MCF 10A (cell line): Measurements from ENCODE around the gene UCK2. TPM values are rescaled to one million over a fixed set of nuclear protein-coding genes. Genes with fewer than 3 reads are reported as not detected.

Source experiments
- BruUV-seq: library from RNA; stranded (reverse); fragments of 400-500 nt; replicated peaks from 2 replicates; lab custom pipeline; 2021; lab: Mats Ljungman, UMichigan
- CTCF ChIA-PET: fragments of 300-600 bp; sonication (Branson Sonifier 250); formaldehyde crosslinking; extraction: SDS; loops from one replicate; lab custom pipeline; 2021; ENCODE audit warnings: antibody characterized with exemption, inconsistent platforms; lab: Yijun Ruan, JAX
- POLR2A ChIA-PET: fragments of 300-600, 350-650 bp; sonication (Branson Sonifier 250); formaldehyde crosslinking; extraction: SDS; loops from one replicate; lab custom pipeline; 2020; ENCODE audit warnings: antibody characterized with exemption, inconsistent platforms; lab: Yijun Ruan, JAX
- DNase-seq: peaks from one replicate; pipeline ENCODE4 v3.0.0-alpha.2; 2018; ENCODE audit not compliant: unreplicated experiment
- H3K27ac Mint-ChIP-seq: one replicate; pipeline ENCODE4 v1.8.0; 2022; ENCODE audit warnings: mild to moderate bottlenecking, low read depth, mixed read lengths; ENCODE audit not compliant: unreplicated experiment
- H3K27me3 Mint-ChIP-seq: one replicate; pipeline ENCODE4 v1.8.0; 2022; ENCODE audit warnings: mixed read lengths; ENCODE audit not compliant: insufficient read depth, unreplicated experiment
- H3K36me3 Mint-ChIP-seq: one replicate; pipeline ENCODE4 v1.8.0; 2022; ENCODE audit warnings: mild to moderate bottlenecking, moderate library complexity, mixed read lengths; ENCODE audit not compliant: insufficient read depth, unreplicated experiment
- H3K4me1 Mint-ChIP-seq: one replicate; pipeline ENCODE4 v1.8.0; 2022; ENCODE audit warnings: mixed read lengths; ENCODE audit not compliant: insufficient read depth, unreplicated experiment
- H3K4me3 Mint-ChIP-seq: one replicate; pipeline ENCODE4 v1.8.0; 2022; ENCODE audit warnings: mild to moderate bottlenecking, moderate library complexity, mixed read lengths; ENCODE audit not compliant: unreplicated experiment
- H3K9me3 Mint-ChIP-seq: one replicate; pipeline ENCODE4 v1.8.0; 2022; ENCODE audit warnings: mixed read lengths; ENCODE audit not compliant: unreplicated experiment
- CTCF ChIP-seq: fragments of 200-600 bp; IDR thresholded peaks from one replicate; pipeline ENCODE4 v1.8.0; 2022; ENCODE audit warnings: antibody characterized with exemption, mild to moderate bottlenecking; ENCODE audit not compliant: unreplicated experiment
- intact Hi-C: fragments of 100-400 bp; cut with micrococcal nuclease; formaldehyde crosslinking; loops from 2 replicates; pipeline ENCODE4 v1.14.1; 2022
- total RNA-seq: library from RNA; stranded (reverse); gene quantifications from 2 replicates; pipeline ENCODE4 v1.2.3, GENCODE V29; 2022

Gene UCK2
- total RNA-seq, 1 experiment from 2014 or later: 144 TPM

GRCh38 chr1:165853528-165854075 lies 26.2 kb downstream of the UCK2 start:
- no peak for DNase-seq
- ChIA-PET CTCF (interaction anchor here (1.4 kb wide), 1 partner anchor 61 kb away, joined by 6 read pairs; no protein-coding TSS in a partner anchor), POLR2A (interaction anchor here (1.2 kb wide), 1 partner anchor 24 kb away, joined by 6 read pairs; no protein-coding TSS in a partner anchor)
- peaks cover 74% of the 10 kb centered on the region for H3K4me1 Mint-ChIP-seq
- no peaks in the 10 kb centered on the region for H3K36me3 Mint-ChIP-seq
- peaks cover 5% of the 10 kb centered on the region for H3K9me3 Mint-ChIP-seq
- no peaks in the 10 kb centered on the region for H3K27me3 Mint-ChIP-seq
- intact Hi-C loops: no loop called here
- peak overlapping the region; percentile 32 for H3K4me3 Mint-ChIP-seq
- TF ChIP-seq CTCF: no peak
- H3K27ac Mint-ChIP-seq: peak overlapping the region; percentile 86
- no TSS peak for BruUV-seq

GRCh38 chr1:165854101-165854845 lies 26.9 kb downstream of the UCK2 start:
- peaks cover 76% of the 10 kb centered on the region for H3K4me1 Mint-ChIP-seq
- intact Hi-C loops: no loop called here
- peak overlapping the region; percentile 86 for H3K27ac Mint-ChIP-seq
- no peaks in the 10 kb centered on the region for H3K9me3 Mint-ChIP-seq
- BruUV-seq: no TSS peak
- ChIA-PET CTCF (interaction anchor here (1.0 to 1.4 kb wide), 3 partner anchors 20 to 60 kb away, joined by 4 to 6 read pairs (median 4); no protein-coding TSS in a partner anchor), POLR2A (interaction anchor here (0.7 to 1.2 kb wide), 6 partner anchors 18 to 157 kb away, joined by 3 to 6 read pairs (median 3); no protein-coding TSS in a partner anchor)
- TF ChIP-seq CTCF: no peak
- H3K36me3 Mint-ChIP-seq: no peaks in the 10 kb centered on the region
- H3K27me3 Mint-ChIP-seq: no peaks in the 10 kb centered on the region
- peak; percentile 92 for DNase-seq
- peak overlapping the region; percentile 32 for H3K4me3 Mint-ChIP-seq

- intact Hi-C loops: no loop called here
- ChIA-PET CTCF (interaction anchor here (0.7 to 1.5 kb wide), 6 partner anchors 19 to 254 kb away, joined by 3 to 10 read pairs (median 4); partner anchors contain the start of gene ALDH9A1), POLR2A (interaction anchor here (0.7 to 2.8 kb wide), 10 partner anchors 19 to 158 kb away, joined by 3 to 16 read pairs (median 3); partner anchors contain the start of gene TMCO1)
- no peak for DNase-seq
- Mint-ChIP-seq H3K4me3 (no peak overlapping the region), H3K27me3 (no peaks in the 10 kb centered on the region), H3K36me3 (no peaks in the 10 kb centered on the region), H3K9me3 (no peaks in the 10 kb centered on the region), H3K4me1 (peaks cover 77% of the 10 kb centered on the region), H3K27ac (peak overlapping the region; percentile 86)
- no TSS peak for BruUV-seq
- TF ChIP-seq CTCF: no peak
These were observed 27.8 kb downstream of the UCK2 start for GRCh38 chr1:165855010-165855838.
